Esophagus squamous epithelium (tissue), 4 donors: Measurements from ENCODE around the gene PMEPA1.

Source experiments
- POLR2A ChIP-seq, 4 donors: fragments of 450-650 bp; IDR thresholded peaks; one replicate each; pipeline ENCODE4 v1.6.1; 2017; ENCODE audit warnings: antibody characterized with exemption in 4 of 4, mild to moderate bottlenecking in 4 of 4, moderate library complexity in 3 of 4
- TF ChIP-seq, protein P1 (sequence below), 6 experiments: fragments of 450-650 bp in 4 of 6; fragments of 200-600 bp in 2 of 6; sonication (generic) in 2 of 6; IDR thresholded peaks; one replicate each; pipeline ENCODE4 v1.5.1; 2016 to 2019; ENCODE audit warnings: antibody characterized with exemption in 6 of 6, mild to moderate bottlenecking in 4 of 6, moderate library complexity in 4 of 6

GRCh38 chr20:57620999-57621398 is 88.8 kb downstream of the PMEPA1 start:
- TF ChIP-seq, protein P1, sequence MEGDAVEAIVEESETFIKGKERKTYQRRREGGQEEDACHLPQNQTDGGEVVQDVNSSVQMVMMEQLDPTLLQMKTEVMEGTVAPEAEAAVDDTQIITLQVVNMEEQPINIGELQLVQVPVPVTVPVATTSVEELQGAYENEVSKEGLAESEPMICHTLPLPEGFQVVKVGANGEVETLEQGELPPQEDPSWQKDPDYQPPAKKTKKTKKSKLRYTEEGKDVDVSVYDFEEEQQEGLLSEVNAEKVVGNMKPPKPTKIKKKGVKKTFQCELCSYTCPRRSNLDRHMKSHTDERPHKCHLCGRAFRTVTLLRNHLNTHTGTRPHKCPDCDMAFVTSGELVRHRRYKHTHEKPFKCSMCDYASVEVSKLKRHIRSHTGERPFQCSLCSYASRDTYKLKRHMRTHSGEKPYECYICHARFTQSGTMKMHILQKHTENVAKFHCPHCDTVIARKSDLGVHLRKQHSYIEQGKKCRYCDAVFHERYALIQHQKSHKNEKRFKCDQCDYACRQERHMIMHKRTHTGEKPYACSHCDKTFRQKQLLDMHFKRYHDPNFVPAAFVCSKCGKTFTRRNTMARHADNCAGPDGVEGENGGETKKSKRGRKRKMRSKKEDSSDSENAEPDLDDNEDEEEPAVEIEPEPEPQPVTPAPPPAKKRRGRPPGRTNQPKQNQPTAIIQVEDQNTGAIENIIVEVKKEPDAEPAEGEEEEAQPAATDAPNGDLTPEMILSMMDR (IDR thresholded peaks at IDR 0.05): no peak
- no peak for TF ChIP-seq POLR2A (IDR thresholded peaks at IDR 0.05)
